Measurements from ENCODE around the gene PNCK. TPM values are rescaled to one million over a fixed set of nuclear protein-coding genes. Genes with fewer than 3 reads are reported as not detected.

Gene PNCK
- total RNA-seq, 1 experiment from 2014 or later = 26.8 TPM

DNA sequence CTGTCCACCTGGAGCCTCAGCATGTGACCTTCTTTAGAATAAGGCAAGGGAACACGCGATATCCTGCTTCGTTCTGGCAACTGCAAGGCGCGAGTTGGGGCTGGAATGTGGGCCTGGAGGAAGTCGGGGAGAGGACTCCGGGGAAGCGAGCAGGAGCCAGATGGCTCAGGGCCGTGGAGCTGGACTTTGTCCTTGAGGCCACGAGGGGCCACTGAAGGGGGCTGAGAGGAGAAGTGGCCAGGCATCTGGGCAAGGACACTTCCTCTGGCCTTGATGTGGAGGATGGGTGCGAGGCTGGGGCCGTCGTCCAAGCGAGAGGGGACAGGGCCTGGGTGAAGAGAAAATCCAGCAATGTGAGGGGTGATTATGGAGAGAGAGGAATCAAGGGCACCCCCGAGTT, 38.8 kb downstream of the PNCK start:
- H3K27ac Mint-ChIP-seq = no peak overlapping the region
- H3K27ac ChIP-seq (ENCODE audit: insufficient read length, low read depth, low read length) = no peak overlapping the region

More for the DNA sequence above, 38.8 kb downstream of the PNCK start:
- no CpG with 5 or more reads among the region's 15 CpGs for WGBS (ENCODE audit: extremely low coverage, insufficient read length, low lambda C conversion rate)
- Histone ChIP-seq H3K9me3 (ENCODE audit: control insufficient read depth, low read depth, low read length) (peaks cover 22% of the 10 kb centered on the region), H3K56ac (ENCODE audit: insufficient read length, low read depth, low read length) (no peak overlapping the region), H2AFZ (ENCODE audit: low read length) (no peak overlapping the region), H4K8ac (replicated peaks; ENCODE audit: insufficient read length, low read depth, low read length) (no peak overlapping the region), H2BK5ac (ENCODE audit: insufficient read length, low read length) (no peak overlapping the region), H3K79me1 (ENCODE audit: insufficient read depth, low read depth, low read length, poor library complexity, severe bottlenecking) (no peaks in the 10 kb centered on the region), H3K79me2 (ENCODE audit: insufficient read depth, low read length) (no peaks in the 10 kb centered on the region), H3K9ac (ENCODE audit: extremely low read depth, insufficient read length, low read length) (no peak overlapping the region), H3K18ac (ENCODE audit: insufficient read length, low read depth, low read length) (no peak overlapping the region), H4K20me1 (ENCODE audit: control insufficient read depth, insufficient read depth, insufficient read length) (peaks cover 2% of the 10 kb centered on the region), H2BK120ac (ENCODE audit: low read depth, low read length, poor library complexity, severe bottlenecking) (no peak overlapping the region), H3K4ac (ENCODE audit: low read depth, low read length) (no peak overlapping the region), H3K4me2 (ENCODE audit: insufficient read depth, insufficient read length, low read length) (no peak overlapping the region), H4K5ac (ENCODE audit: insufficient read length, low read depth, low read length) (no peak overlapping the region), H2BK12ac (ENCODE audit: insufficient read length, low read depth, low read length) (no peak overlapping the region), H3K27me3 (ENCODE audit: insufficient read depth, low read length) (no peaks in the 10 kb centered on the region), H4K91ac (ENCODE audit: insufficient read length, low read depth, low read length) (no peak overlapping the region), H3K4me1 (ENCODE audit: insufficient read depth, low read length) (no peaks in the 10 kb centered on the region), H3K14ac (ENCODE audit: insufficient read depth, low read length) (no peak overlapping the region), H2BK15ac (ENCODE audit: low read depth, low read length) (no peak overlapping the region), H3T11ph (ENCODE audit: low read length) (no peak overlapping the region), H2AK5ac (ENCODE audit: insufficient read length, low read length) (no peak overlapping the region), H3K23me2 (ENCODE audit: insufficient read length, low read depth, low read length, poor library complexity, severe bottlenecking) (no peaks in the 10 kb centered on the region), H2BK20ac (ENCODE audit: low read depth, low read length, poor library complexity, severe bottlenecking) (no peak overlapping the region), H3K23ac (ENCODE audit: insufficient read length, low read depth, low read length) (no peak overlapping the region)
- TF ChIP-seq, protein P1, sequence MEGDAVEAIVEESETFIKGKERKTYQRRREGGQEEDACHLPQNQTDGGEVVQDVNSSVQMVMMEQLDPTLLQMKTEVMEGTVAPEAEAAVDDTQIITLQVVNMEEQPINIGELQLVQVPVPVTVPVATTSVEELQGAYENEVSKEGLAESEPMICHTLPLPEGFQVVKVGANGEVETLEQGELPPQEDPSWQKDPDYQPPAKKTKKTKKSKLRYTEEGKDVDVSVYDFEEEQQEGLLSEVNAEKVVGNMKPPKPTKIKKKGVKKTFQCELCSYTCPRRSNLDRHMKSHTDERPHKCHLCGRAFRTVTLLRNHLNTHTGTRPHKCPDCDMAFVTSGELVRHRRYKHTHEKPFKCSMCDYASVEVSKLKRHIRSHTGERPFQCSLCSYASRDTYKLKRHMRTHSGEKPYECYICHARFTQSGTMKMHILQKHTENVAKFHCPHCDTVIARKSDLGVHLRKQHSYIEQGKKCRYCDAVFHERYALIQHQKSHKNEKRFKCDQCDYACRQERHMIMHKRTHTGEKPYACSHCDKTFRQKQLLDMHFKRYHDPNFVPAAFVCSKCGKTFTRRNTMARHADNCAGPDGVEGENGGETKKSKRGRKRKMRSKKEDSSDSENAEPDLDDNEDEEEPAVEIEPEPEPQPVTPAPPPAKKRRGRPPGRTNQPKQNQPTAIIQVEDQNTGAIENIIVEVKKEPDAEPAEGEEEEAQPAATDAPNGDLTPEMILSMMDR (conservative IDR thresholded peaks at IDR 0.05) = no peak
- peak; percentile 18 for DNase-seq
- peaks cover 57 to 88% of the 10 kb centered on the region in 2 experiments for H3K9me3 Mint-ChIP-seq
- H3K4me3 Mint-ChIP-seq = no peak overlapping the region
- peaks cover 33% of the 10 kb centered on the region for H3K27me3 Mint-ChIP-seq (ENCODE audit: low read depth)
- H3K36me3 Mint-ChIP-seq (ENCODE audit: insufficient read depth in 1 of 3, low read depth in 3 of 3) = peaks cover 0 to 10% (median 0%) of the 10 kb centered on the region in 3 experiments; a peak in 3 of 7 replicates
- H3K4me1 Mint-ChIP-seq = no peaks in the 10 kb centered on the region
